Measurements from ENCODE around the gene CABLES1. TPM values are rescaled to one million over a fixed set of nuclear protein-coding genes. Genes with fewer than 3 reads are reported as not detected.

The CABLES1 gene
- total RNA-seq, 1 experiment from 2014 or later = 66.4 TPM

DNA sequence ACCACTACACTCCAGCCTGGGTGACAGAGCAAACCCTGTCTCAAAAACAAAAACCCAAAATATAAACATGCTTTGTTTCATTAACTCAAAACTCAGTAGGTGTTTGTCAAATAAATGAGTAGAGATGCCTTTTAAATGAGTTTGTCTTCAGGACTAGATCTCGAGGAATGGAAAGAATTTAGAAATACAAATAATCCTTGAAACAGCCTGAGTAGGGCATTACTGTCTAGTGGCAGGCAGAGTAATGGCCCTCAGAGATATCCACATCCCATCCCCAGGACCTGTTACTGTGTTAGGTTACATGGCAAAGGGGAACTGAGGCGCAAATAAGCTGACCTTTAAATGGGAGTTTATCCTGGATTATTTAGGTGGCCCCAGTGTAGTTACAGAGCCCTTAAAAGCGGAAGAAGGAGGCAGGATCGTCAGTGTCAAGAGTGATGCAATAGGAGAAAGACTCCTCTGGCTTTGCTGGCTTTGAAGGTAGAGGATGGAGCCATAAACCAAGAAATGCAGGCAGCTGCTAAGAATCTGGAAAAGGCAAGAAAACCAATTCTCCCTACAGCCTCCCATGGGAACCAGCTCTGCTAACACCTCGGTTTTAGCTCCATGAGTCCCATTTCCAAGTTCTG is 63.0 kb downstream of the CABLES1 start:
- DNase-seq (ENCODE audit: low read depth, low spot score) = no peak
- intact Hi-C loops (cut with micrococcal nuclease; ENCODE audit: unreplicated experiment) = no loop called here
- no TSS peak for BruUV-seq (replicated peaks)
- H3K9me3 ChIP-seq (ENCODE audit: control insufficient read depth, insufficient read depth, low read depth, low read length) = no peaks in the 10 kb centered on the region
- in situ Hi-C loops (cut with HindIII; ENCODE audit: low pct_unique_long_range_greater_than_20kb, low sequenced_read_pairs) = no loop called here
- H3K27ac ChIP-seq (ENCODE audit: low read length) = no peak overlapping the region
- no peak; the same call in 1 of the 2 replicates for ATAC-seq
- TF ChIP-seq, protein P1, sequence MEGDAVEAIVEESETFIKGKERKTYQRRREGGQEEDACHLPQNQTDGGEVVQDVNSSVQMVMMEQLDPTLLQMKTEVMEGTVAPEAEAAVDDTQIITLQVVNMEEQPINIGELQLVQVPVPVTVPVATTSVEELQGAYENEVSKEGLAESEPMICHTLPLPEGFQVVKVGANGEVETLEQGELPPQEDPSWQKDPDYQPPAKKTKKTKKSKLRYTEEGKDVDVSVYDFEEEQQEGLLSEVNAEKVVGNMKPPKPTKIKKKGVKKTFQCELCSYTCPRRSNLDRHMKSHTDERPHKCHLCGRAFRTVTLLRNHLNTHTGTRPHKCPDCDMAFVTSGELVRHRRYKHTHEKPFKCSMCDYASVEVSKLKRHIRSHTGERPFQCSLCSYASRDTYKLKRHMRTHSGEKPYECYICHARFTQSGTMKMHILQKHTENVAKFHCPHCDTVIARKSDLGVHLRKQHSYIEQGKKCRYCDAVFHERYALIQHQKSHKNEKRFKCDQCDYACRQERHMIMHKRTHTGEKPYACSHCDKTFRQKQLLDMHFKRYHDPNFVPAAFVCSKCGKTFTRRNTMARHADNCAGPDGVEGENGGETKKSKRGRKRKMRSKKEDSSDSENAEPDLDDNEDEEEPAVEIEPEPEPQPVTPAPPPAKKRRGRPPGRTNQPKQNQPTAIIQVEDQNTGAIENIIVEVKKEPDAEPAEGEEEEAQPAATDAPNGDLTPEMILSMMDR (IDR thresholded peaks at IDR 0.05) = no peak
- TF ChIP-seq POLR2AphosphoS5 (IDR thresholded peaks at IDR 0.05; ENCODE audit: low read depth, low read length) = no peak
- no peak for TF ChIP-seq TCF7L2 (IDR thresholded peaks at IDR 0.05; ENCODE audit: low read depth, low read length)
- no peak for TF ChIP-seq SIN3A (IDR thresholded peaks at IDR 0.05; ENCODE audit: borderline replicate concordance, insufficient read depth, low read depth, low read length)
- TF ChIP-seq, protein P2, sequence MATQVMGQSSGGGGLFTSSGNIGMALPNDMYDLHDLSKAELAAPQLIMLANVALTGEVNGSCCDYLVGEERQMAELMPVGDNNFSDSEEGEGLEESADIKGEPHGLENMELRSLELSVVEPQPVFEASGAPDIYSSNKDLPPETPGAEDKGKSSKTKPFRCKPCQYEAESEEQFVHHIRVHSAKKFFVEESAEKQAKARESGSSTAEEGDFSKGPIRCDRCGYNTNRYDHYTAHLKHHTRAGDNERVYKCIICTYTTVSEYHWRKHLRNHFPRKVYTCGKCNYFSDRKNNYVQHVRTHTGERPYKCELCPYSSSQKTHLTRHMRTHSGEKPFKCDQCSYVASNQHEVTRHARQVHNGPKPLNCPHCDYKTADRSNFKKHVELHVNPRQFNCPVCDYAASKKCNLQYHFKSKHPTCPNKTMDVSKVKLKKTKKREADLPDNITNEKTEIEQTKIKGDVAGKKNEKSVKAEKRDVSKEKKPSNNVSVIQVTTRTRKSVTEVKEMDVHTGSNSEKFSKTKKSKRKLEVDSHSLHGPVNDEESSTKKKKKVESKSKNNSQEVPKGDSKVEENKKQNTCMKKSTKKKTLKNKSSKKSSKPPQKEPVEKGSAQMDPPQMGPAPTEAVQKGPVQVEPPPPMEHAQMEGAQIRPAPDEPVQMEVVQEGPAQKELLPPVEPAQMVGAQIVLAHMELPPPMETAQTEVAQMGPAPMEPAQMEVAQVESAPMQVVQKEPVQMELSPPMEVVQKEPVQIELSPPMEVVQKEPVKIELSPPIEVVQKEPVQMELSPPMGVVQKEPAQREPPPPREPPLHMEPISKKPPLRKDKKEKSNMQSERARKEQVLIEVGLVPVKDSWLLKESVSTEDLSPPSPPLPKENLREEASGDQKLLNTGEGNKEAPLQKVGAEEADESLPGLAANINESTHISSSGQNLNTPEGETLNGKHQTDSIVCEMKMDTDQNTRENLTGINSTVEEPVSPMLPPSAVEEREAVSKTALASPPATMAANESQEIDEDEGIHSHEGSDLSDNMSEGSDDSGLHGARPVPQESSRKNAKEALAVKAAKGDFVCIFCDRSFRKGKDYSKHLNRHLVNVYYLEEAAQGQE (IDR thresholded peaks at IDR 0.05; ENCODE audit: insufficient read depth in 1 of 2, low read depth in 2 of 2, low read length in 1 of 2) = no peak
- peaks cover 7% of the 10 kb centered on the region; the same call in 1 of the 2 replicates for H3K36me3 ChIP-seq (ENCODE audit: control insufficient read depth, insufficient read depth, low read length)
- no peak overlapping the region for H3K4me3 ChIP-seq (ENCODE audit: low read depth in 2 of 2, low read length in 2 of 2)
- no peaks in the 10 kb centered on the region for H3K27me3 ChIP-seq (ENCODE audit: control insufficient read depth, insufficient read depth, low read length)
- ChIA-PET CTCF (no interaction called here), POLR2A (interaction anchor here (0.6 kb wide), 1 partner anchor 38 kb away, joined by 3 read pairs; no protein-coding TSS in a partner anchor)
- H3K4me1 ChIP-seq (ENCODE audit: control insufficient read depth, insufficient read depth, low read length) = no peaks in the 10 kb centered on the region

DNA sequence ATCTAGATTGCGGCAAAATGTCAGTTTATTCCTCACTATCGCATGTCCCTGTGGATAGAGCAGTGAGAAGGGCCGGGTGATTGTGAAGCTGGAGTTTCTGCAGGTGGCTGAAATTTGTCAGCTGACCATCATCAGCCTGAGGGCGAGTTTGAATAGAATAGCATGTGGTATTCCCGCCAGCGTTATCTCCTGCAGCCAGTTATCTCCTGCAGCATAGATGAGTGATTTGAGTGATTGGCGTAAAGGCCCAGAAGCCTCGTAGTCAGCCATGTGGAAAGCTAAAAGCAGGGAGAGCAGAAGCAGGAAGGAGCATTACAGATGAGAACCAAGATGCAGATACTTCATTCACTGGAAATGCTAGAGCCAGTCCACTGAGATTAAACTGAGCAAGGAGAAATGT is 65.5 kb downstream of the CABLES1 start:
- ATAC-seq (no peak), DNase-seq (ENCODE audit: low read depth, low spot score) (no peak)
- H3K27me3 ChIP-seq (ENCODE audit: control insufficient read depth, insufficient read depth, low read length) = no peaks in the 10 kb centered on the region
- in situ Hi-C loops (cut with HindIII; ENCODE audit: low pct_unique_long_range_greater_than_20kb, low sequenced_read_pairs) = no loop called here
- BruUV-seq (replicated peaks) = no TSS peak
- H3K27ac ChIP-seq (ENCODE audit: low read length) = no peak overlapping the region
- intact Hi-C loops (cut with micrococcal nuclease; ENCODE audit: unreplicated experiment) = no loop called here
- H3K9me3 ChIP-seq (ENCODE audit: control insufficient read depth, insufficient read depth, low read depth, low read length) = no peaks in the 10 kb centered on the region
- no peak overlapping the region for H3K4me3 ChIP-seq (ENCODE audit: low read depth in 2 of 2, low read length in 2 of 2)
- CTCF ChIA-PET = no interaction called here
- TF ChIP-seq, protein P1 (IDR thresholded peaks at IDR 0.05) = no peak
- TF ChIP-seq POLR2AphosphoS5 (IDR thresholded peaks at IDR 0.05; ENCODE audit: low read depth, low read length) = no peak
- TF ChIP-seq, protein P2 (IDR thresholded peaks at IDR 0.05; ENCODE audit: insufficient read depth in 1 of 2, low read depth in 2 of 2, low read length in 1 of 2) = no peak
- no peak for TF ChIP-seq SIN3A (IDR thresholded peaks at IDR 0.05; ENCODE audit: borderline replicate concordance, insufficient read depth, low read depth, low read length)
- TF ChIP-seq TCF7L2 (IDR thresholded peaks at IDR 0.05; ENCODE audit: low read depth, low read length) = no peak
- no peaks in the 10 kb centered on the region for H3K4me1 ChIP-seq (ENCODE audit: control insufficient read depth, insufficient read depth, low read length)
- no peaks in the 10 kb centered on the region for H3K36me3 ChIP-seq (ENCODE audit: control insufficient read depth, insufficient read depth, low read length)
- POLR2A ChIA-PET = no interaction called here

Measured in Panc1 (cell line).